Glomerular endothelial cell (primary cell): ENCODE data around the gene VPS35L. TPM values are rescaled to one million over a fixed set of nuclear protein-coding genes. Genes with fewer than 3 reads are reported as not detected.

ENCODE experiments used
- DNase-seq: peaks from one replicate; pipeline ENCODE4 v3.0.0-alpha.2; 2011; ENCODE audit warnings: low read depth, low spot score; ENCODE audit errors: extremely low read depth
- total RNA-seq: library from RNA; depleted of rRNA; stranded (reverse); fragments of >200 nt; gene quantifications from 2 replicates; pipeline ENCODE4 v1.2.3, GENCODE V29; 2015

The VPS35L gene
- total RNA-seq, 1 donor from 2014 or later = 68.0 TPM

DNA sequence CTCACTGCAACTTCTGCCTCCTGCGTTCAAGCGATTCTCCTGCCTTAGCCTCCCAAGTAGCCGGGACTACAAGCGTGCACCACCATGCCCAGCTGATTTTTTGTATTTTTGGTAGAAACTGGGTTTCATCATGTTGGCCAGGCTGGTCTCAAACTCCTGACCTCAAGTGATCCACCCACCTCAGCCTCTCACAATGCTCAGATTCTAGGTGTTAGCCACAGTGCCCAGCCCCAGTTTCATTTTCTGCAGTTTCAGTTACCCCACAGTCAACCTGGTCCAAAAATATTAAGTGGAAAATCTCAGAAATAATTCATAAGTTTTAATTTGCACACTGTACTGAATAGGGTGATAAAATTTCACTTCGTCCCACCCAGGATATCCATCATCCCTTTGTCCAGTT is 133.8 kb downstream of the VPS35L start:
- DNase-seq = no peak

DNA sequence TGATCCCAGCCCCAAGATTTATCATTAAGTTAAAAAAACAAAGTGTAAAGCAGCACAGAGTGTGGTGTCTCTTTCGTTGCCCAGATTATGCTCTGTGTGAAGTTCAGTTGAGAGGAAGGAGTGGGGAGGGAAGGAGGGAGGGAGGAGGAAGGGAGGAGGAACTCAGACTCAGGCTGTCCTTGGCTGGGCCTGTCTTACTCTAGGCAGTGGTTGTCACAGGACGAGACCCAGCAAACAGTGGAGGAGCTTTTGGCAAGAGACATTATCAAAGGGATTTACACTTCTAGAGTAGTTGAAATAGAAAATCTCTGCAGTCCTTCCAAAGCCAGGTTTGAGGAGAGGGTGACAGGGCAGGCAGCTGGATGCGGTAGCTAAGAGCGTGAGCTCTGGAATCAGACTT is 134.7 kb downstream of the VPS35L start:
- no peak for DNase-seq

DNA sequence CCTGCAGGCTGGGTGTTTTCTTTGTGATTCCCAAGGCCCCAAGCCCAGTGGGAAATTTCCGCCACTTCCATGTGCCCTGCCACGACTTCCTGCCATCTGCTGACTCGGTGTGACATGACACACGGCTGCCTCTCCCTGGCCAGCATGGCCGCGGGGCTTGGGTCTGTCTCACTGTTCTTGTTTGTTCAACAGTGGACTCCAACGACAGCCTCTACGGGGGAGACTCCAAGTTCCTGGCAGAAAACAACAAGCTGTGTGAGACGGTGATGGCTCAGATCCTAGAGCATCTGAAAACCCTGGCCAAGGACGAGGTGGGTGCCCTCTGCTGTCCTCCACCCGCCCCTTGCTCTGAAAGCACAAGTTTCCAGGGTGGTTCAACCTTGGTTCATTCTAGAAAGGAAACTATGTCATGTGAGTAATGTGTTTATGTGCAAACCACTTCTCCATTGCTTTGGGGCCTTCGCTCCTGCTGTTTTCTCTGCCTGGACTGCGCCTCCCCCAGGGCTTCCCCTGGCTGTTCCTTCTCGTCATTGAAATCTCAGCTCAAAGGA is 135.7 kb downstream of the VPS35L start:
- no peak for DNase-seq

DNA sequence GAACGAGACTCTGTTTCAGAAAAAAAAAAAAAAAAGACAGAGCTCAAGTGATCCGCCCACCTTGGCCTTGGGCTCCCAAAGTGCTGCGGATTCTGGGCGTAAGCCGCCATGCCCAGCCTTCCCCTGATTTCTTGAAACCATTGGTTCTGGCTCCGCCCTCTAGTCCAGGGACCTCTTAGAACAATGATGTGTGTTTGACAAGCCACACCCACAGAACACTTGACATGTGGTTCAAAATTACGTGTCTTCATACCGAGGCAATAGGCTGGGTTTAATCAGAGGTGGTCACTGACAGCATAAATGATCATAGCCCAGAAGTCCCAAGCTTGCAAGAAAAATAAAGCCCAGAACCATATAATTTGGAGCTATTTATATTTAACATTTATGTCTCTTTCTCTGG is 139.5 kb downstream of the VPS35L start:
- no peak for DNase-seq

DNA sequence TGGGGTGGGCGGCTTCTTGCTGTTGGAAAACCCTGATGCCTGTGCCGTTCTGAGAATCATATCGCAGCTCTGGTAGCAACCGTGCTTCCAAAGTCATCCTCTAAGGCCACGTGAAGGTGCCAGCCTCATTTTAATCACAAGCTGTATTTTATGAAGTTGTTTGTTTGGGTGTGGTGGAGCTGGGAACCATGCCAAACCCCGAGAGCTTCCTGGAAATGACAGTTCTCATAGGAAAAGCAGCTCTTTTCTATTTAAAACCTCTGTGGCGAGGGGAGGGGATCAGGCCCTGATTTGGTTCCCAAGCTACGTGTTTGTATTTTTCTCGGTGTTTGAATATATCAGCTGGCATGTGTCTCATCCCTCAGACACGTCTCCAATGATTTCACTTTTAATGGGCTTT is 140.8 kb downstream of the VPS35L start:
- peak; percentile 94 for DNase-seq

DNA sequence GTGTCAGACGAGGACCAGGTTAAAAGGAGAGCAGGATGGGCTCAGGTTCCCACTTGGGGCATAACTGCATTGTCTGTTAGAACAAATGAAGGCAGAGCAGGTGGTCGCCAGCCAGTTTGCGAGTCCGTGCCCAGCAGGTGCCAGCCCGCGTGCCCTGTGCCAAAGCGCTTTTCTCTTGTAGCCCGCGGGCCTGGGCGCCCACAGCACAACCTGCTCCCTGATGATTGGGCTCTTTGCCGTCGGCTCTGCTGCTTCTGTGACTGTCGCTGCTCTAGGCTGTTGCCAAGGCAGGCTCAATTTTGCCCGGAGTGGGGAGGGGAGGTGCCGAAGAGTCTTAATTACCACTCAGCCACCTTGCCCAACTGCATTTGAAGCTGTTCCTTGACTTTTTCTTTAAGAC is 141.5 kb downstream of the VPS35L start:
- DNase-seq = no peak

DNA sequence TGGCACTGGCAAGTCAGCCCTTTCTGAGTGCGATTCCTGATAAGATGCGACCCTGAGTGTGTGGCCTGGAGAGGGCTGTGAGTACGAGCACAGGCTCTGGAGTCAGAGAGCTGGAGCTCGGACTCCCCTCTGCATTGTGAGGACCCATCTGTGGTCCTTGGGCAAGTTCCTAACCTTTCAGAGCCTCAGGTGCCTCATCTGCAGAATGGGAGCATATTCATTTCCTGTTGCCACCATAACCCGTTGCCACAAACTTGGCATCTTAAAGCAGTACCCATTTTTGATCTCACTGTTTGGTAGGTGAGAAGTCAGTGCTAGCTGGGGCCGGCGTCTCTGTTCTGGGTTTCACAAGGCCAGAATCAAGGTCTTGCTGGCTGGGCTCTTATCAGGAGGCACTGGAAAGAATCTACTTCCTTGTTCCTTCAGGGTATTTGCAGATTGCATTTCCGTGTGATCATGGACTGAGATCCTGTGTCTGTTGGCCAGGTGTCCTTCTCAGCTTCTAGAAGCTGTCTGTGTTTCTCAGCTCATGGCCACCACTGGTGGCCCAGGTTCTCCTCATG is 142.3 kb downstream of the VPS35L start:
- DNase-seq = no peak

DNA sequence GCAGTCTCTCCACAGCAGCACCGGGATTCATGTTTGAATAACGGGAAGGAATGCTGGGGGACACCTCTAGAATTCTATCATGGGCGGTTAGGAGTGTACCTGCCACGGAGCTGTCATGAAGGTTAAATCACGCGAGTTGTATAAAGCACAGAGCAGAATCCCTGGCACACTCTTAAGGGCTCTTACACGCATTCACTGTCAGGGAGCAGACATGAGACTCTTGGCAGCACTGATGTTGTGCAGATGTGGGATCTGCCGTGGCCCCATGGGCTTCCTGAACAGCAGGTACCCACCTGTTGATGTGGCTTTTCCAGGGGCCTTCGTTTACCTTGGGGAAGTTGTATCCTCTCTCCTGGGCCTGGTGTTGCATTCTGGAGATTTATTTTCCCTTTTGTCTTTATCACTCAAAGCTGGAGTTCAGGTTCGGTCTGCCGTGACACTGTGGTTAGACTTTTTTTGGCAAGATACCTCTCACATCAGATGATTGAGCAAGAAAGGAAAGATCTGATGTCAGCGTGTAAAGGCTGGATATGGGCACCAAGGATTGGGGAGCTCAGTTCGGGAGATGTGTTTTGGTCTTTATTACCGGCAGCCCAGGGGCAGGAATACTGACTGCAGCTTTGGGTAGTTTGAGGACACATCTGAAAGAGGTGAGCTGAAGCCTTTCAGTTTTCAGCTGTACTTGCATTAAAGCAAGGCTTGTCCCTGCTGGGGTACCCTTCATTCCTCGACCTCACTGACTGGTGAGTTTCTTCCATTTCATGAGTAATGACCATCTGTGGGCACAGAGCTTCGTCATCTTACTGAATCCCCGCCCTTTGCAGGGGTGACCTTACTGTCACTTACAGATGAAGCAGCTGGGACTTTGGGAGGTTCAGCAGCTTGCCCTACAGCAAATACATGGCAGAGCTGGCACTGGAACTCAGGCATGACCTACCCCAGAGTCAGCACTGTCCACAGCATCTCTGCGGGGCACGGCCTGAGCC is 143.3 kb downstream of the VPS35L start:
- no peak for DNase-seq

DNA sequence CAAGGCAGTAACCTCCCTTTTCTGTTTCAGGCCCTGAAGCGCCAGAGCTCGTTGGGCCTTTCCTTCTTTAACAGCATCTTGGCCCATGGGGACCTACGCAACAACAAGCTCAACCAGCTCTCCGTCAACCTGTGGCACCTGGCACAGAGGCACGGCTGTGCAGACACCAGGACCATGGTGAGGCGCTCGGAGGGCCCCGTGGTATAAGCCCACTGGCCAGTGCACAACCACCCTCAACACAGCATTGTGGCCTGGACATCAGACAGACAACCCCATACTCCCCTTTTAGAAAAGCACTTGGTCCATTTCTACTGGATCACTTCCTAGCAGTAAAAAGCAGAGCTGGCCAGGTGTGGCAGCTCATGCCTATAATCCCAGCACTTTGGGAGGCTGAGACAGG is 144.0 kb downstream of the VPS35L start:
- DNase-seq = no peak

DNA sequence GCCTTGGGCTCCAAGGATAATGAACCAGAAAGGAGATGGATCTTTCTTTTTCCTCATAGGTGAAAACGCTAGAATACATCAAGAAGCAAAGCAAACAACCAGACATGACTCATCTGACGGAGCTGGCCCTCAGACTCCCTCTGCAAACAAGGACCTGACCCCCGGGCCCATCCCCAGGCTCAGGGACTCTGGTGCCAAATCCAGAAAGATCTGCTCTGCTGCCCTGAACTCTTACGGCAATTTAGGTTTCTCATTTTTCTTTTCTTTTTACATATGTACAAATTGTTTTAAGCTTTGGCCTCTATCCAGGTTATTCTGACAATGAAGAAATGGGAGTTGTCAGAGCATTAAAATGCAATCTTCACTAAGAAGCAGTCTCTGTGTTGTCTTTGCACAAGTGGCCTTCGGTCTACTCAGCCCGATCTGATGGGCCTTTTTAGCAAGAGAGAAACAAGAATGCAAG is 144.8 kb downstream of the VPS35L start:
- no peak for DNase-seq

DNA sequence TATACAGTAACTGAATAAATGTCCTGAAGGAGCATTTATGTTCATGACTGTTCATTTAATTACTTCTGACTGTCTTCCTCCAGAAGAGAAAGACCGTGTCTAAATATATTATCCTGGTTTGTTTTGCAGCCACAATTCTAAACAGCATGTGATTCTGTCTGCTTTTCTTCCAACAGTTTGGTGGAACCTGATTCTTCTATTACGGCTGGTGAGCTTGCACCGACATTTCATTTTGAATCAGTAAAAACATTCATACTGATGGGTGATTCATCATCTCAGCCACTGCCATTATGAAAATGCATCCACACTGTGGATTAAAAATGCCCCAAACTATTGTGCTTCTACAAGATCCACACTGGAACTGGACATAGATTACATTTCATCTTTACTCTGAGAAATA is 145.6 kb downstream of the VPS35L start:
- no peak for DNase-seq

DNA sequence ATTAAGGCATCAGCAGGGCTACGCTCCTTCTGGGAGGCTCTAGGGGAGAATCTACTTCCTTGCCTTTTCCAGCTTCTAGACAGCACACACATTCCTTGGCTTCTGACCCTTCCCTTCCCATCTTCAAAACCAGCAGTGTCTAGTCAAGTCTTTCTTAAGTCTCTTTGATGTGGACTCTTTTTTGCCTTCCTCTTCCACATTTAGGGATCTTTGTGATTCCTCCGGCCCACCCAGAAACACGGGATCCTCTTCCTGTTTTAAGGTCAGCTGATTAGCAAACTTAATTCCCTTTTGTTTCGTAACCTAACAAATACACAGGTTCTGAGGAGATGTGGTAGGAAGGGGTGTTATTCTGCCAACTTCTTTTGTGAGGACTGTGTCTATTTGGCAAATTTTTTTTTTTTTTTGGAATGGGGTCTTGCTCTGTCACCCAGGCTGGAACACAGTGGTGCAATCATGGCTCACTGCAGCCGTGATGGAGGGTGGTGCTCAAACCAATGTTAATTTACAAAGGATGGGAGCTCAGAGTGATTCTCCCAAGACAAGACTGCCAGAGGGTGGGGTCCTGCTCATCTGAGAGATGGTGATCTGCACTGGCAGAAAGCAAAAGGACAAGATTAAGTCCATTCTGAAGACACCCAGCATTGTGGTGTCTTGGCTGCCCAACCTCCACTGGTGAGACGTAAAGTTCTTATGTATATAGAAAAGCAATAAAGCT is 147.8 kb downstream of the VPS35L start:
- no peak for DNase-seq

DNA sequence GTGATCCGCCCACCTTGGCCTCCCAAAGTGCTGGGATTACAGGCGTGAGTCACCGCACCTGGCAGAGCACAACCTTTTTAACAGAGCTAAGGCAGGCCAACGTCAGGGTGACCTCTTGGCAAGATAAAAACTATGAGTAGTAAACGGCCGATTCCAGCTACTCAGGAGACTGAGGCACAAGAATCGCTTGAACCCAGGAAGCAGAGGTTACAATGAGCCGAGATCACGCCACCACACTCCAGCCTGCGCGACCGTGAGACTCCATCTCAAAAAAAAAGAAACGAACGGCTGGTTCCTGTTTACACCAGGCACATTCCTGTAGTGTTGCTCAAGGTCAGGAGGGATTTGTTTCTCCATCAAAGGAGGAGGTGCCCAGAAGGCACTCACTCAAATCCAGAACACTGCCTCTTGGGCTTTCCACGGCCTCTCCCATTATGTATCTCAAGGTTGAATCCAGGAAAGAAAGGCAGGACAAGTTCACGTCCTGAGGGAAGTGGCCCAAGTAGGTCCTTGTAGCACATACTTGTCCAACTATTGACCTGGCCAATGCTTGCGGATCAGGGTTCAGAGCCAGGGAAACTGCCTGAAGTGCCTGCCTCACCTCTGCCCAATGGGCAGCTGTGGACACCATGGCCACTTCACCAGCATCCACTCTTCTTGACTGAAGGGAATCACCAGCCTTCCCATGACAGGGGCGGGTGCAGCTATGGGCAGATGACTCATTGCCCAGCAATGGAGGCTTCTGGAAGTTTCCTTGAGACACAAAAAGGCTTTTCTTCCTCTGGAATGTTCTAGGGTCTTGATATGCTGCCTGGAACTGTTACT is 149.0 kb downstream of the VPS35L start:
- peak; percentile 84 for DNase-seq

DNA sequence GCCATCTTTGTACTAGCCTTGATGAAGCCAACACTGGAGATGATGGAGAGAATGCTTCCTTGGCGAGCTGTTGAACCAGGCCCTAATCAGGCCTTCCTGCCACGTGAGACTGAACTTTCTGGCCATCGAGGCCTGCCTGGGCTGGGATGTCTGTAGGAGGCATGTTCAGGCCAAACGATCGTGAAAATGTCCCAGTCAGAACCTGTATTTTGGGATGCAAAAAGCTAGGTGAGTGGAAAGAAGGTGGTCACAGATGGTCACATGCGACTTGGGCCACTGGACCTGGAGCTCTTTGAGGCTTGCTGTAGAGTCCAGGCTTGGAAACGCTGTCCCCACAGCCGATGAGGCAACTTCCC is 149.6 kb downstream of the VPS35L start:
- DNase-seq = no peak

DNA sequence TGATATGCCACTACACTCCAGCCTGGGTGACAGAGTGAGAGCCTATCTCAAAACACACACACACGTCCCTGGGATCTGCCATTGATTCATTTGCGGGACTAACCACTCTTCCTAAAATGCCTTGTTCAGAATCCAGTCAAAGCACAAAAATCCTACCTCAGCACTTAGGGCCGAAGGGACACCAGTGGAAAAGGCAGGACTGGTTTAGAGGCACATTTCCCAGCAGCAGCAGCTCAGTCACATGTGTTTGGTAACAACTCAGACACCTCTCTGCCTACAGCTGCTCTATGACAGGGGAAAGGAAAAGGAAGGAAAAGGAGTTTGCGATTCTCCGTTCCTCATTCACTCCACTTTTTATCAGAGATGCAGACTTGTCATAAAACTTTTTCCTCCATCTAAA is 150.3 kb downstream of the VPS35L start:
- DNase-seq = no peak

DNA sequence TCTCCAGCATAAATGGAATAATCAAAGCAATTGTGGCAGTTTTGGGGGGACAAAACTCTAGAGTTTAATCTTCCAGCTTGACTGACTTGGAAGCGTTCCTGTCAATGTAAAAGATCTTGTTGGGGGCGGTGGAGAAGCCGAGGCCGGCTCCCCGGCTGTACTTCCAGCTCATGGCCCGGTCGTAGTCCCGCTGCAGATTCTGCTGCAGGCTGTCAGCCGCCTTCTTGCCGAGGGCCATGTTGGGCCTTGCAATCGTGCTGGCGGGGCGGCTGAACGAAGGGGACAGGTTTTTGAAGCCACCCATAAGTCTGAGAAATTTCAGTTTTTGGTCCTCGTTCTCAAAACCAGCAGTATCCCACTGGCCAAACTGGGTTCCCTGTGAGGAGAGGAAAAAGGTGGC is 151.3 kb downstream of the VPS35L start:
- no peak for DNase-seq

DNA sequence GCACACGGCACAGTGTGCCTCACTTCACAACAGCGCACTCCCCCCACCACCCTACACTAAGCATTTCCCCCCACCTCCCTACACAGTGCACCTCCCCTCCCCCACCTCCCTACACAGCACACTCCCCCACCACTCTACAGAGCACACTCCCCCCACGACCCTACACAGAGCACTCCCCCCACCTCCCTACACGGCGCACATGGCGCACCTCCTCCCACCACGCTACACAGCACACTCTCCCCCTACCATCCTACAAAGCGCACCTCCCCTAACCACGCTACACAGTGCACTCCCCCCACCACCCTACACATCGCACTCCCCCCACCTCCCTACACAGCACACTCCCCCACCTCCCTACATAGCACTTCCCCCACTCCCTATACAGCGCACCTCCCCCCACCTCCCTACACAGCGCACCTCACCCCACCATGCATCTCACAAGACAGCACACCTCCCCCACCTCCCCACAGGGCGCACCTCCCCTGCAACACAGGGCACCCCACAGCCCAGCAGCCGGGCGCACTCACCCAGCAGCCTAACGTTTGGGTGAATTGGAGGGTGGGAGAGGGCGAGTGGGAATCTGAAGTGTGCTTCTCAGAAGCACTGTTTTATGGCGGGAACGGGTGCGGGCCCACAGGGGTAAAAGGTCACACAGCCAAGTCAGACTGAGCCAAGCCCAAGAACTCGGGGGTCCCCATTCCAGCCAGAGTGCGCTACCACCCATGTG is 152.2 kb downstream of the VPS35L start:
- DNase-seq = no peak

DNA sequence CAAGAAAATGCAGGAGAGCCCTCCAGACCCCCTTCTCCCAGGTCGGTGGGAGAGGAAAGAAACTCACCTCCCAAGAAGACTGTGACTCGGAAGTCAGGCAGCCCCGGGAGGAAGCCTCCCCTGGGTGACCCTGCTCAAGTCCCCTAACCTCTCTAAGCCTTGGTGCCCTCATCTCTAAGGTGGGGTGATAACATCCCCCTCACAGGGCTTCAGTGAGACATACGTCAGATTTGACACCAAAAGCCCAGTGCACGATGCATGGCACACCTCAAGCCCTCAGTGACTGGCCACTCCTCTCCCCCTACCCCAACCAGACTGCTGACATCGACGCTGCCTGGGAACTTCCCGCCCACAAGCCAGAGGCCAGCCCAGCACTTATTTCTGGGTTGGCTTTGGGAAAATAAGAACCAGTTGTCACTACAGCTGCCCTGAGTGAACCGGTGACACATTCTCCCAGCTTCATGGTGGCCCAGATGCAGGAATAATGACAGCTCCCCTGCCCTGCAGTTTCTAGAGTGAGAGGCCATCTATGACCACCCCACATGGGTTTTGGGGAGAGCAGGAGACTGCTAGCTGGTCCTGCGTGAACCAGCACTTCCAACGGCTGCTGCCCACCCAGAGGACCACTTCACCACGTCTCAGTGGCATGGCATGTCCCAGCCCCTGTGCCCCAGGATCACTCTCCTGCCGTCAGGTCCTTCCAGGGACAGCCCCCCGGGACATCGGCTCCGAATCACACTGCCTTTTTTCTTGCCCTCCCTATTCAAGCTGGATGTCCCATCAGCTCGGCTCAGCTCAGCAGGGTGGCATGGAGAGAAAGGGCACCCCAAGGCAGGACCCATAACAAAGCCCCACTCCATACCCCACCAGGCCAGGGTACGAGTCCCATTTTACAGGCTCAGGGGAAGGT is 153.0 kb downstream of the VPS35L start:
- DNase-seq = no peak
